OCI-LY7 (cell line): Measurements from ENCODE around the gene LRFN5. TPM values are rescaled to one million over a fixed set of nuclear protein-coding genes. Genes with fewer than 3 reads are reported as not detected.

Experiments
- BruUV-seq: library from RNA; stranded (reverse); fragments of 400-500 nt; replicated peaks from 2 replicates; lab custom pipeline; 2021; lab: Mats Ljungman, UMichigan
- CTCF ChIA-PET: fragments of 300-600 bp; sonication (Branson Sonifier 250); formaldehyde crosslinking; loops from one replicate; lab custom pipeline; 2022; ENCODE audit warnings: antibody characterized with exemption; ENCODE audit not compliant: unreplicated experiment; lab: Charles Lee
- POLR2A ChIA-PET: fragments of 300-600 bp; sonication (Branson Sonifier 250); formaldehyde crosslinking; loops from one replicate; lab custom pipeline; 2022; ENCODE audit warnings: antibody characterized with exemption; lab: Charles Lee
- DNase-seq: peaks from one replicate; pipeline ENCODE4 v3.0.0-alpha.2; 2015; ENCODE audit warnings: low spot score
- H2AFZ ChIP-seq: fragments of 200-600 bp; sonication (generic), shearing (Covaris generic); 2 replicates; pipeline ENCODE4 v1.6.1; 2014; ENCODE audit warnings: mild to moderate bottlenecking, antibody characterized with exemption, low read length, moderate library complexity
- H3K27ac ChIP-seq: fragments of 200-600 bp; sonication (generic); 2 replicates; pipeline ENCODE4 v1.5.1; 2014; ENCODE audit warnings: mixed run types, low read depth, mild to moderate bottlenecking, moderate library complexity, low read length, inconsistent platforms; ENCODE audit not compliant: poor library complexity, severe bottlenecking
- H3K36me3 ChIP-seq: fragments of 200-600 bp; sonication (generic); 2 replicates; pipeline ENCODE4 v1.6.1; 2014; ENCODE audit warnings: mild to moderate bottlenecking, antibody characterized with exemption, low read length, moderate library complexity, mixed read lengths; ENCODE audit not compliant: insufficient read depth
- H3K4me1 ChIP-seq: fragments of 200-600 bp; sonication (generic); 2 replicates; pipeline ENCODE4 v1.5.1; 2014; ENCODE audit warnings: mild to moderate bottlenecking, low read length; ENCODE audit not compliant: insufficient read depth, poor library complexity, severe bottlenecking
- H3K4me2 ChIP-seq: fragments of 200-600 bp; sonication (generic); 2 replicates; pipeline ENCODE4 v1.6.1; 2014; ENCODE audit warnings: mild to moderate bottlenecking, low read length
- H3K4me3 ChIP-seq: fragments of 200-600 bp; sonication (generic); 2 replicates; pipeline ENCODE4 v1.5.1; 2014; ENCODE audit warnings: mild to moderate bottlenecking, low read depth, low read length; ENCODE audit not compliant: poor library complexity, severe bottlenecking
- H3K79me2 ChIP-seq: fragments of 200-600 bp; sonication (generic); 2 replicates; pipeline ENCODE4 v1.6.1; 2016; ENCODE audit warnings: low read depth, mild to moderate bottlenecking, low read length, moderate library complexity, mixed read lengths; ENCODE audit not compliant: insufficient read depth
- H3K9me2 ChIP-seq: fragments of 200-600 bp; sonication (generic); 2 replicates; pipeline ENCODE4 v1.6.1; 2016; ENCODE audit warnings: mild to moderate bottlenecking, low read length, mixed read lengths; ENCODE audit not compliant: insufficient read depth
- H3K9me3 ChIP-seq: fragments of 200-600 bp; sonication (generic); 2 replicates; pipeline ENCODE4 v1.6.1; 2014; ENCODE audit warnings: mild to moderate bottlenecking, mixed run types, low read length, mixed read lengths
- H4K20me1 ChIP-seq: fragments of 200-600 bp; sonication (generic); 2 replicates; pipeline ENCODE4 v1.6.1; 2014; ENCODE audit warnings: mild to moderate bottlenecking, antibody characterized with exemption, low read length, moderate library complexity, mixed read lengths; ENCODE audit not compliant: insufficient read depth
- CTCF ChIP-seq: fragments of 200-600 bp; sonication (generic); conservative IDR thresholded peaks from 2 replicates; pipeline ENCODE4 v1.5.1; 2014; ENCODE audit warnings: mild to moderate bottlenecking, antibody characterized with exemption, low read length, moderate library complexity, mixed read lengths
- EZH2phosphoT487 ChIP-seq: fragments of 200-600 bp; sonication (generic); IDR thresholded peaks from 2 replicates; pipeline ENCODE4 v1.6.1; 2018; ENCODE audit warnings: low read depth, borderline replicate concordance, mild to moderate bottlenecking, mixed run types, antibody characterized with exemption, low read length, moderate library complexity, mixed read lengths
- intact Hi-C: fragments of 100-400 bp; cut with micrococcal nuclease; formaldehyde crosslinking; loops from one replicate; pipeline ENCODE4 v1.10.0; 2022; ENCODE audit not compliant: unreplicated experiment
- total RNA-seq, 2 experiments: library from RNA; depleted of rRNA in 1 of 2; stranded (reverse); fragments of >200 nt in 1 of 2; shearing (Covaris generic) in 1 of 2; gene quantifications; 2 replicates each; pipeline ENCODE4 v1.2.3, GENCODE V29; 2014 to 2022

LRFN5 gene
- total RNA-seq, 2 experiments from 2014 or later: not detected

GRCh38 chr14:41865894-41866293 is 259.2 kb downstream of the LRFN5 start:
- TF ChIP-seq EZH2phosphoT487: no peak
- no peak for TF ChIP-seq CTCF
- H3K36me3 ChIP-seq: no peaks in the 10 kb centered on the region
- ChIA-PET CTCF (no interaction called here), POLR2A (no interaction called here)
- no peaks in the 10 kb centered on the region for H3K9me3 ChIP-seq
- H3K27ac ChIP-seq: no peak overlapping the region
- no peaks in the 10 kb centered on the region for H3K79me2 ChIP-seq
- H3K9me2 ChIP-seq: no peaks in the 10 kb centered on the region
- no peak overlapping the region for H3K4me2 ChIP-seq
- BruUV-seq: no TSS peak
- no peaks in the 10 kb centered on the region for H4K20me1 ChIP-seq
- DNase-seq: no peak
- intact Hi-C loops: no loop called here
- H2AFZ ChIP-seq: no peak overlapping the region
- no peak overlapping the region for H3K4me3 ChIP-seq
- no peaks in the 10 kb centered on the region for H3K4me1 ChIP-seq

GRCh38 chr14:41868396-41868795 is 261.7 kb downstream of the LRFN5 start:
- Histone ChIP-seq H2AFZ (no peak overlapping the region), H3K9me2 (no peaks in the 10 kb centered on the region), H3K27ac (no peak overlapping the region), H3K4me1 (no peaks in the 10 kb centered on the region), H3K36me3 (no peaks in the 10 kb centered on the region), H3K9me3 (no peaks in the 10 kb centered on the region), H3K4me3 (no peak overlapping the region), H4K20me1 (no peaks in the 10 kb centered on the region), H3K4me2 (no peak overlapping the region), H3K79me2 (no peaks in the 10 kb centered on the region)
- no peak for DNase-seq
- ChIA-PET CTCF (no interaction called here), POLR2A (no interaction called here)
- BruUV-seq: no TSS peak
- intact Hi-C loops: no loop called here
- no peak for TF ChIP-seq EZH2phosphoT487
- no peak for TF ChIP-seq CTCF

- TF ChIP-seq CTCF (no peak), EZH2phosphoT487 (no peak)
- no peak overlapping the region for H3K4me2 ChIP-seq
- H3K36me3 ChIP-seq: no peaks in the 10 kb centered on the region
- DNase-seq: no peak
- ChIA-PET POLR2A (no interaction called here), CTCF (no interaction called here)
- no peaks in the 10 kb centered on the region for H3K9me3 ChIP-seq
- no peak overlapping the region for H2AFZ ChIP-seq
- no peaks in the 10 kb centered on the region for H3K4me1 ChIP-seq
- intact Hi-C loops: no loop called here
- no TSS peak for BruUV-seq
- no peaks in the 10 kb centered on the region for H3K9me2 ChIP-seq
- no peaks in the 10 kb centered on the region for H3K79me2 ChIP-seq
- no peak overlapping the region for H3K4me3 ChIP-seq
- H3K27ac ChIP-seq: no peak overlapping the region
- no peaks in the 10 kb centered on the region for H4K20me1 ChIP-seq
These were observed 266.4 kb downstream of the LRFN5 start for GRCh38 chr14:41872931-41873685.
